Renal cortex interstitium (tissue), 15 donors: ENCODE results near the gene CDC34. TPM values are rescaled to one million over a fixed set of nuclear protein-coding genes. Genes with fewer than 3 reads are reported as not detected.
A peak's percentile ranks its signal among the peaks of the same experiment; 100 is the strongest.

Experiments
- DNase-seq, 11 donors: peaks; one replicate each; pipeline ENCODE4 v3.0.0-alpha.2; 2013; ENCODE audit warnings: low read depth in 9 of 11, low spot score in 4 of 11; ENCODE audit errors: extremely low read depth in 1 of 11
- long read RNA-seq, 16 experiments: transcript quantifications; one replicate each; lab custom pipeline, GENCODE V29; 2026
- polyA plus RNA-seq, 3 donors: library from polyadenylated mRNA; unstranded; fragments of 120-200 nt; gene quantifications; one replicate each; pipeline ENCODE4 v1.2.1, GENCODE V29; 2013; ENCODE audit not compliant: insufficient read length in 3 of 3

The CDC34 gene, protein sequence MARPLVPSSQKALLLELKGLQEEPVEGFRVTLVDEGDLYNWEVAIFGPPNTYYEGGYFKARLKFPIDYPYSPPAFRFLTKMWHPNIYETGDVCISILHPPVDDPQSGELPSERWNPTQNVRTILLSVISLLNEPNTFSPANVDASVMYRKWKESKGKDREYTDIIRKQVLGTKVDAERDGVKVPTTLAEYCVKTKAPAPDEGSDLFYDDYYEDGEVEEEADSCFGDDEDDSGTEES
- polyA plus RNA-seq: 10 to 100 TPM; 48.3 to 75.3 (median 61.7) TPM
- long read RNA-seq, donor 1, transcript CDC34-201 (5 exons, 1,471 nt): major isoform, 25 of 29 reads
- long read RNA-seq, donor 1, partial matches to known transcripts: 0 of 29 reads
- long read RNA-seq, donor 1, other reads (novel, unspliced or antisense): 0 of 29 reads
- long read RNA-seq, donor 2, transcript CDC34-201 (5 exons, 1,471 nt): major isoform, 25 of 29 reads
- long read RNA-seq, donor 2, partial matches to known transcripts: 0 of 29 reads
- long read RNA-seq, donor 2, other reads (novel, unspliced or antisense): 0 of 29 reads
- long read RNA-seq, donor 3, transcript CDC34-201 (5 exons, 1,471 nt): major isoform, 42 of 45 reads
- long read RNA-seq, donor 3, partial matches to known transcripts: 0 of 45 reads
- long read RNA-seq, donor 3, other reads (novel, unspliced or antisense): 0 of 45 reads
- long read RNA-seq, donor 4, transcript CDC34-201 (5 exons, 1,471 nt): major isoform, 26 of 26 reads
- long read RNA-seq, donor 4, partial matches to known transcripts: 0 of 26 reads
- long read RNA-seq, donor 4, other reads (novel, unspliced or antisense): 0 of 26 reads
- long read RNA-seq, donor 5: 0 reads
- long read RNA-seq, donor 6, transcript CDC34-201 (5 exons, 1,471 nt): major isoform, 27 of 32 reads
- long read RNA-seq, donor 6, partial matches to known transcripts: 0 of 32 reads
- long read RNA-seq, donor 6, other reads (novel, unspliced or antisense): 0 of 32 reads
- long read RNA-seq, donor 7, transcript CDC34-201 (5 exons, 1,471 nt): major isoform, 34 of 38 reads
- long read RNA-seq, donor 7, partial matches to known transcripts: 0 of 38 reads
- long read RNA-seq, donor 7, other reads (novel, unspliced or antisense): 0 of 38 reads
- long read RNA-seq, donor 8: 0 reads
- long read RNA-seq, donor 9, transcript CDC34-201 (5 exons, 1,471 nt): major isoform, 21 of 26 reads
- long read RNA-seq, donor 9, partial matches to known transcripts: 0 of 26 reads
- long read RNA-seq, donor 9, other reads (novel, unspliced or antisense): 0 of 26 reads
- long read RNA-seq, donor 10, transcript CDC34-201 (5 exons, 1,471 nt): major isoform, 22 of 27 reads
- long read RNA-seq, donor 10, partial matches to known transcripts: 0 of 27 reads
- long read RNA-seq, donor 10, other reads (novel, unspliced or antisense): 0 of 27 reads
- long read RNA-seq, donor 11, transcript CDC34-201 (5 exons, 1,471 nt): major isoform, 17 of 19 reads
- long read RNA-seq, donor 11, partial matches to known transcripts: 0 of 19 reads
- long read RNA-seq, donor 11, other reads (novel, unspliced or antisense): 0 of 19 reads
- long read RNA-seq, donor 12, transcript CDC34-201 (5 exons, 1,471 nt): major isoform, 8 of 12 reads
- long read RNA-seq, donor 12, partial matches to known transcripts: 0 of 12 reads
- long read RNA-seq, donor 12, other reads (novel, unspliced or antisense): 0 of 12 reads
- long read RNA-seq, donor 13: 0 reads
- long read RNA-seq, donor 14, transcript CDC34-201 (5 exons, 1,471 nt): major isoform, 34 of 37 reads
- long read RNA-seq, donor 14, partial matches to known transcripts: 0 of 37 reads
- long read RNA-seq, donor 14, other reads (novel, unspliced or antisense): 0 of 37 reads
- long read RNA-seq, donor 15, transcript CDC34-201 (5 exons, 1,471 nt): major isoform, 7 of 8 reads
- long read RNA-seq, donor 15, partial matches to known transcripts: 0 of 8 reads
- long read RNA-seq, donor 15, other reads (novel, unspliced or antisense): 0 of 8 reads
- long read RNA-seq, donor 16, transcript CDC34-201 (5 exons, 1,471 nt): major isoform, 65 of 84 reads
- long read RNA-seq, donor 16, partial matches to known transcripts: 10 of 84 reads
- long read RNA-seq, donor 16, other reads (novel, unspliced or antisense): 0 of 84 reads

DNA sequence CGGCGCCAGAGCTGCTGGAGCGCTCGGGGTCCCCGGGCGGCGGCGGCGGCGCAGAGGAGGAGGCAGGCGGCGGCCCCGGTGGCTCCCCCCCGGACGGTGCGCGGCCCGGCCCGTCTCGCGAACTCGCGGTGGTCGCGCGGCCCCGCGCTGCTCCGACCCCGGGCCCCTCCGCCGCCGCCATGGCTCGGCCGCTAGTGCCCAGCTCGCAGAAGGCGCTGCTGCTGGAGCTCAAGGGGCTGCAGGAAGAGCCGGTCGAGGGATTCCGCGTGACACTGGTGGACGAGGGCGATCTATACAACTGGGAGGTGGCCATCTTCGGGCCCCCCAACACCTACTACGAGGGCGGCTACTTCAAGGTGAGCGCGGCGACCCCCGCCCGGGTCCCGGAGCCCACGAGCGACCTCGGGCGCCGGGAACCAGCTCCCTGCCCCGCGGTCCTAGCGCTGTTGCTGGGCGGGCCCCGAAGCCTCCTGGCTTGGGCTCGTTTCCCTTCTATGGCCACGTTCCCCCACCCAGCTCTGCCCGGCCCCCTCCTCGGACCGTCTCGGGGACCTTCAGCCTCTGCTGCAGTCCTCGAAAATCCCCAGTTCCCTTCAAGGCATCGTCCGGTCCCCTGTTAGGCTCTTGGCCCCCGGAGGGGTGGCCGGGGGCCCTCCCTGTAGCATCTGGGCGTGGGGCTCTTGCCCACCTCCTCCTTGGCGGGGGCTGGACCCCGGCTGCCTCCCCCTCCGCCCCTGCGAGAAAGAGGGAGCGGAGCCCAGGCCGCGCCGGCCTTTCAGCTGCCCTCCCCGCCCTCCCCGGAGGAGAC lies at the start of gene CDC34:
CDC34 (plus strand) TSS at position 8 of the 808 bp plus-strand sequence; CDS start at position 180, 172 bp downstream.
- no peak for DNase-seq

DNA sequence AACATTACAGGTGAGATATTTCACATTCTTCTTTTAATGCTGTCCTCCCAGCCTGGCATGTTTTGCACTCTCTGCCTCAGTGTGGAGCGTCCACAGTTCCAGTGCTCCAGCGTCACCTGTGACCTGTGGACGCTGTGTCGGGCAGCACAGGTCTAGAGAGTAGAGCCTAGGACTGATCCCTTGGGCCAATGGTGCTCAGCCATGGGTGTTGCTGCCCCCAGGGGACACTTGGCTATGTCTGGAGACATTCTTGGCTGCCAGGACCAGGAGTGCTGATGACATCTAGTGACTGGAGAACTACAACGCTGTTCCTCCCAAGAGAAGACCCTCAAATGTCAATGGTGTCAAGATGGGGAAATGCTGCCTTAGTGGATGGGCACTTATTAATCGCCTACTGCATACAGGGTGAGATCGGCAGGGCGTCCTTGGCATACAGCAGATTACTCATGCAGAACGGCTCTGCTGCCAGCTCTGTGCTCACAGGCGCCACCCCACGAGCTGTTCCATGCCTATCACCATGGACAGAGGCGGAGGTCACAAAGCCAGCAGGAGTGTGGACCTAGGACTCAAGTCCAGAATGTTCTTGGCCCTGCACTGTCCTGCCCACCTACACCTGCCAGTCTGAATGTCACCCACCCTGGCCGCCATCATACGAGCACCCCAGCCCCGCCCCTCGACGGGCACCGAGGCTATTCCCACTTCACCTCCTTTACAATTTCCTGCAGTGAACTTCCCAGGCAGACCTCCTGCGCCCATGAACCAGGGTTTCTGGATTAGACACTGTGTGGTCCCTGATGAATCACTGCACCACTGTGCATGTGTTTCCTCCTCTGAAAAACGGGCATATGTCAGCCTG lies 49.1 kb upstream of the CDC34 start:
- no peak for DNase-seq

DNA sequence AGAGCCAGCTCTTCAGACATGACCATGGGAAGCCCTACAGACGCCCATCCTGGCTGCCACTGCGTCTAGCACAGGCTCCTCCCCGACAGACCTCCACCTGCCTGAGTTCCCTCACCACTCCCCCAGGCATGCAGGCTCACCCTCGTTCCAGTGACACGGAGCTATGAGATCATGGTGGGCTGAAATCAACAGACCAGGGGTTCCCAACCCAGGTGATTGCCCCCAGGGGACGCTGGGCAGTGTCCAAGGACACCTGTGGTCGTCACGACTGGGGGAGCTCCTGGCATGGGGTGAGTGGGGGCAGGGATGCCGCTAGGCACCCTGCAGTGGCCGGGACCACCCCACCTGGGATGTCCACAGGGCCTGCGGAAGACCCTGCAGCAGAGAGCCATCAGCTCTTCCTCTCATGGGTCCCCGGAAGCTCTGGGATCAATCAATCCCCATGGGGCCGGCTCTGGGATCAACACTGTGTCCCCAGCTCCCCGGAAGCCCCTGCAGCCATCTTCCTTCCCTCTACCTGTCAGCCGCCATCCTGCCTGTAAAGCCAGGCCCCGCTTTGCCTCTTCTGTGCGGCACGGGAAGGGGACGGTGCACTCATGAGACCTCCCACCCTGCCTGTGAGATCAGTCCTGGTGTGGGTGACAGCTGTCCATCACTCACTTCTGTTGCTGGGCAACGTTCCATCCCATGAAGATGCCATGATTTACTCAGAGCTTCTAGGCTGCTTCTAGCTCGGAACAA lies 48.1 kb upstream of the CDC34 start:
- no peak for DNase-seq

DNA sequence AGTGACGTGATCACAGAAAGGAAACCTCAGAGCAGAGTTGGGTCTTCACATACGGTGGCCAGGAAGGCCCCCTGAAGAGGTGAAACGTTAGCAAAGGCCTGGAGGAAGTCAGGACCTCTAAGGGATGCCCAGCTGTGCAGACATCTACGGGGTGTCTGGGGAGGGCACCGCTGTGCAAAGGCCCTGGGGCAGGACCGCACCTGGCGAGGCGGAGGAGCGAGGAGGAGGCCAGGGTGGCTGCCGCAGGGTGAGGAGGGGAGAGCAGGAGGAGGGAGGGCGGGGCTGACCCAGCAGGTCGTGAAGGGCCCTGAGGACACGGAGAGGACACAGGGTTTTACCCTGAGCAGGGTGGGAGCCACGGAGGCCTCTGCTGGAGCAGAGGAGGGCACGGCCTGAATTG lies 47.1 kb upstream of the CDC34 start:
- no peak for DNase-seq

DNA sequence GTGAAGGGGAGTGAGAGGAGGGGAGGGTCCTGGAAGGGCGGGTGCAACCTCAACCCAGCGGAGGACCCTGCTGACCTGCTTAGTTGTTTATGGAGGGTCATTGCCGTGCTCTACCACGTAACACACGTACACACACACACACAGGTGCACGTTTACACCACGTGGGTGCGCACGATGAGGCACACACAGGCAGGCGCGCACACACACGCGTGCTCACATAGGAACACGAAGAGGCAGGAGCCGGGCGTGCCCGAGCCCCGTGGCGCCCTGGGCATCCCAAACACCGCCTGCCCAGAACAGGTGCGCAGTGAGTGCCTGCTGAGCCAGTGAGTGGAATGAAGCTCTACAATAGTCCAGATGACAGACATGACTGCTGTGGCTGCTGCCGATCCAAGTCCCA lies 46.5 kb upstream of the CDC34 start:
- DNase-seq: no peak

DNA sequence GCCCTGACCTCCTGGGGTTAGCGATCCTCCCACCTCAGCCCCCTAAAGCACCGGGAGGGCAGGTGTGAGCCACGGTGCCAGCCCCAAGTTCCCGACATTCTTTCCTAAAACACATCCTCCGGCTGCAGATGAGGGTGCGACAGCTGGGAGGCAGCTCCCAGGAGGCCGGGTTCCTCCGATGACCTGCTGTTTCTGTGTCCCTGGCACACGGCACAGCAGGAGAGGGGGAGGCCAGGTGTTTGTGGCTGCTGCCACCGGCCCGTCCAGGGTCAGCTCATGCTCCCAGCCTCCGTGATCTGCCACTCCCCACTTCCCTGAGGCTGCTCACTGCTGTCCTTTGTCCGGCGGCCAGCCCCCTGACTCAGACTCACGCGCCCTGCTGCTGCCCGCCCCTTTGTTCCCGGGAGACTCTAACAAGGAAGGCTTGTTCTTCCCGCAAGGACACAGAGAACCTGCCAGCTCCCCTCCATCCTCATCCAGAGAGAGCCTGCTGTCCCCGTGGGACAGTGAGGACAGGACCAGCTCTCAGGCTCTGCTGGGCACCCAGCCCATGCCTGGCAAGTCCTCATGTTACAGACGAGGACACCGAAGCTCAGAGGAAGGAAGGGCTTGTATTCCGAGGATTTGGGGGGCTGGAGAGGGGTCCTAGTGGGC lies 45.9 kb upstream of the CDC34 start:
- DNase-seq: no peak

DNA sequence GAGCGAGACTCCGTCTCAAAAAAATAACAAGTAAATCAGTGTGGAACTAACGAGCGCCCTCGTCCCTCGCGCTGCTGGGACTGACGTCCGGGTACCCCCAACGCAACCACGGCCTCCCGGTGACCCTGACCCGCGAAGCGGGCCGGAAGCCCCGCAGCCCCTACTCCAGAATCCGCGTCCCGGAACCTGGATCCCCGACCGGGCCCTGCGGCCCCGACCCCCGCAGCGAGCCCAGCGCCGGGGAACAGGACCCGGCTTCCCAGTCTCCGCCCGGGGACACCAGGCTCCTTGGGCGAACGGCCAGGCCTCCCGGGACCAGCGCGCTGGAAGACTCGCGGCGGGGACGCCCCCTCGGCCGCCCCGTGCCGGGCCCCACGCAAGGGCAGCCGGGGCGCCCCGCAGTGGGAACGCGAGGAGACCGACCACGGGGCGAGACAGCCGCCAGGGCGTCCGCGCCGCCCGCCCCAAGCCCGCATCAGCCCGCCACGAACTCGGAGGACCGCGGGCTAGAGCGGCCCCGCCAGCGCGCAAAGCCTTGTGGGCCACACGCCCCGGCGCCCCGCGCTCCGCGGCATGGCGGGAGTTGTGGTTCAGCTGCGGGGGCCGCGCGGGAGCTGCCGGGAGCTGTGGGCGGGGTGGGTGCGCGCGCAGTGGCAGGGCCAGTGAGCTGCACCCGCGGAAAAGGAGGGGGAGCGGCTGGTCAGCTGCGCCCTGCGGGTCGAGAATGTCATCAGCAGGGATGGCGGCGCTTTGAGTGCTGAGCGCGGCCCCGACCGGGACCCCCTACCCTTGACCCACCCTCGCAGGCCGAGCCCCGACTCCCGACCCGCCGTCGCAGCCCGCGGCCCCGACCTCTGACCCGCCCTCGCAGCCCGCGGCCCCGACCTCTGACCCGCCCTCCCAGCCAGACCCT lies 42.8 kb upstream of the CDC34 start:
- peak; percentile 68 to 96 (median 93) for DNase-seq

DNA sequence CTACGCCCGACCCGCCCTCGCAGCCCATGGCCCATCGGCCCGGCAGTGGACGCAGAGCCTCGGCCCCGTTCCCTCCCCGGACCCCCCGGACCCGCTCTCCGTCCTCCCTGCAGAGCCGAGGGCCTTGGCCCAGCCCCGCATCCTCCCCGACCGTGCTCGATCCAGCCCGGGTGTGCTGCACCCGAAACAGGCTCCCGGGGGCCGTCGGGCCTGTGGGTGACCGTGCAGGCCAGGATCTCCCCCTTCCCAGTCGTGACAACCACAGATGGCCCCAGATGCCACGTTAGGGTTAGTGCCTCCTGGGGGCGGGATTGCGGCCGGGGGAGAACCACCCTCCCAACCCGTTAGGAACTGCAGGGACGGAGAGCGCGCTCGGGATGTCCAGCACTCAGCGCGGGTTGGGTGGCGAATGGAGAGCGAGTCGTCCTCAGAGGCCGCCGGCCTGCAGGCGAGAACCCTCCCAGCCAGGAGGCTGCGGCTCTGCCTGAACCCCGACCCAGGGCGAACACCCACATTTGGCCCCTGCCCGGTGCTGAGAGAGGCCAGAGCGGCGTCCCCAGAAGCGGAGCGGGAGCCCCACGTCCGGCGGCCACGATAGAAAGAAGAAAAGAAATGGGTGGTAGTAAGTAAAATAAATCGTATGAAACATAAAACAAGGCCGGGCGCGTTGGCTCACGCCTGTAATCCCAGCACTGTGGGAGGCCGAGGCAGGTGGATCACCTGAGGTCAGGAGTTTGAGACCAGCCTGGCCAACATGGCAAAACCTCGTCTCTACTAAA lies 42.0 kb upstream of the CDC34 start:
- DNase-seq: no peak

DNA sequence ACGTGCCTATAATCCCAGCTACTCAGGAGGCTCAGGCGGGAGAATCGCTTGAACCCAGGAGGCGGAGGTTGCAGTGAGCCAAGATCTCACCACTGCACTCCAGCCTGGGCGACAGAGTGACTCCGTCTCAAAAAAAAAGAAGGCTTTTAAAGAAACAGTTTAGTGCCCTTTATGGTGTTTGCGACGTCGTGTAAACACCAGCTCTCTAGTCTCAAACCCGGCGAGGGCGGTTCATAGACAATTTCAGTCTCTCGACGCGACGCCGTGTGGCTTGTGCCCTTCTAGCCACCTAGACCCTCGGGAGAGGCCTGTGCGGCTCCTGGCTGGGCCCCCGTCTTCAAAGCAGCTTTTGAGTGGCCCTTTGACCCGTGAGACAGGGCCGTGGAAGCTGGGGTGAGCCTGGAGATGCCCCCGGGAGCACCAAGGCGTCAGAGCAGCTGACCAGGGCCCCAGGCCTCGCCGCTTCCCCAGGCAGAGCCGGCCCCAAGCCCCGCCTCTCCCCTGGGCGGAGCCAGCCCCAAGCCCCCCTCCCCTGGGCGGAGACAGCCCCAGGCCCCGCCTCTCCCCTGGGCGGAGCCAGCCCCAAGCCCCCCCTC lies 40.3 kb upstream of the CDC34 start:
- DNase-seq: no peak

DNA sequence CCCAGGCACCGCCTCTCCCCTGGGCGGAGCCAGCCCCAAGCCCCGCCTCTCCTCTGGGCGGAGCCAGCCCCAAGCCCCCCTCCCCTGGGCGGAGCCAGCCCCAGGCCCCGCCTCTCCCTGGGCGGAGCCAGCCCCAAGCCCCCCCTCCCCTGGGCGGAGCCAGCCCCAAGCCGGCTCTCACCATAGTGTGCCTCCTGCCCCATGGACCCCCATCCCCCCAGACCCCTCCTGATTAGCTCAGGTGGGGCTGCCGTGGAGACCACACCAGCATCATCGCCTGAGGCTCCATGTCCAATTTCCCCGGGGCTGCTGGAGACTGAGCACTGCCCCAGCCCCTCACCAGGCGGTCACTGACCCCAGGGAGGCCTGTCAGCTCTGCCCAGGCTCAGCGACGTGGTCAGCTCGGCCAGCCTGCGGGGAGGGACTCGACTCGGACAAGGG lies 39.4 kb upstream of the CDC34 start:
- no peak for DNase-seq

DNA sequence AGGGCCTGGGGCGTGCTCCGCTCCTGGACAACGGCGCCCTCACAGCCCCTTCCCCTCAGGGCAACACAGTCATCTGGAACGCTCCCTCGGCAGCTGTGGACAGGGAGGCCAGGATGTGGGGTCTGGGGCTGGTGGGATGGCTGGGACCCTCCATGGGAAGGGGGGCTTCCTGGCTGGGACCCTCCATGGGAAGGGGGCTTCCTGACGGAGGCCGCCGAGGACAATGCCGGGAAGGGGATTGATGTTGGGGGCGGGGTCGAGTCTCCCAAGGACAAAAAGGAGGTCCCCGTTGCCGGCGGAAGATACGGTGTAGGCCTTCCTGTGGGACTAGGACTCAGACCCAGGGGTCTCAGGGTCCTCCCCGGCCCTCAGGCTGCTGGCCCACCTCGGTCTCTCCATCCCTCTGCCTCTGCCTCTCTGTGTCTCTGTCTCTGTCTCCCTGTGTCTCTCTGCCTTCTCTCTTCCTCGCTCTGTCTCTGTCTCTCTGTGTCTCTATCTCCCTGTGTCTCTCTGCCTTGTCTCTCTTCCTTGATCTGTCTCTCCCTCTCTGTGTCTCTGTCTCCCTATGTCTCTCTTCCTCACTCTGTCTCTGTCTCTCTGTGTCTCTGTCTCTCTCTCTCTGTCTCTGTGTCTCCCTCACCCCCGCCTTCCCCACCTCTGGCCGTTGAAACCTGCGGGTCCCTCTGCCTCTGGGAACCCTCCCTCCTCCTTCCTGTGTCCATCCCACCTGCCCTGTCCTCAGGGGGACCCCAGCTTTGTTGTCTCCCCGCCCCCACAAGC lies 38.0 kb upstream of the CDC34 start:
- no peak for DNase-seq
